GM19240 (cell line): ENCODE results near the gene CDKN1B.

Source experiments
- DNase-seq: peaks from one replicate; pipeline ENCODE4 v3.0.0; 2011; ENCODE audit warnings: low spot score; ENCODE audit not compliant: insufficient read length

The CDKN1B gene

DNA sequence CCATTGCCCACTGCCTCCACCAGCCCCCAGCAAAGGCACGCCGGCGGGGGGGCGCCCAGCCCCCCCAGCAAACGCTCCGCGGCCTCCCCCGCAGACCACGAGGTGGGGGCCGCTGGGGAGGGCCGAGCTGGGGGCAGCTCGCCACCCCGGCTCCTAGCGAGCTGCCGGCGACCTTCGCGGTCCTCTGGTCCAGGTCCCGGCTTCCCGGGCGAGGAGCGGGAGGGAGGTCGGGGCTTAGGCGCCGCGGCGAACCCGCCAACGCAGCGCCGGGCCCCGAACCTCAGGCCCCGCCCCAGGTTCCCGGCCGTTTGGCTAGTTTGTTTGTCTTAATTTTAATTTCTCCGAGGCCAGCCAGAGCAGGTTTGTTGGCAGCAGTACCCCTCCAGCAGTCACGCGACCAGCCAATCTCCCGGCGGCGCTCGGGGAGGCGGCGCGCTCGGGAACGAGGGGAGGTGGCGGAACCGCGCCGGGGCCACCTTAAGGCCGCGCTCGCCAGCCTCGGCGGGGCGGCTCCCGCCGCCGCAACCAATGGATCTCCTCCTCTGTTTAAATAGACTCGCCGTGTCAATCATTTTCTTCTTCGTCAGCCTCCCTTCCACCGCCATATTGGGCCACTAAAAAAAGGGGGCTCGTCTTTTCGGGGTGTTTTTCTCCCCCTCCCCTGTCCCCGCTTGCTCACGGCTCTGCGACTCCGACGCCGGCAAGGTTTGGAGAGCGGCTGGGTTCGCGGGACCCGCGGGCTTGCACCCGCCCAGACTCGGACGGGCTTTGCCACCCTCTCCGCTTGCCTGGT is at the start of gene CDKN1B:
Gene CDKN1B, plus strand, starts transcription at position 576 of the 793 bp plus-strand sequence. CDS start 472 bp downstream, outside the sequence.
- no peak for DNase-seq

DNA sequence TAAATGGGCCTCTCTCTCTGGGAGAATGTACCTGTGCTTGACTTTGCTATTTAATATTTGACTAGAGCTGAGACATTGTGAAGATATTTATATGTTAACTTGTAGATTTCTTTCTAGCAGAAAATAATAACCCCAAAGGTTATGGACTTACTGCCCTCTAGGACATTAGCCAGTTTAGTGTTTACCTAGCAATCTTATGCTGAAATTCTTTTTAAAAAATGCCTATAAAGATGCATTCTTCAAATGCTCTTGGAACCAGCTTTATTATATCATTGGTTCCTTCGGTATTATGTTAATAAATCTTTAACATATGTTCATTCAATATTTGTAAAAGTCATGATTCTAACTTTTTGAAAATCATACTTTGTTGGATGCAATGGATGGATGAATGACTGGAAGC is 49.2 kb upstream of the CDKN1B start:
- no peak for DNase-seq

DNA sequence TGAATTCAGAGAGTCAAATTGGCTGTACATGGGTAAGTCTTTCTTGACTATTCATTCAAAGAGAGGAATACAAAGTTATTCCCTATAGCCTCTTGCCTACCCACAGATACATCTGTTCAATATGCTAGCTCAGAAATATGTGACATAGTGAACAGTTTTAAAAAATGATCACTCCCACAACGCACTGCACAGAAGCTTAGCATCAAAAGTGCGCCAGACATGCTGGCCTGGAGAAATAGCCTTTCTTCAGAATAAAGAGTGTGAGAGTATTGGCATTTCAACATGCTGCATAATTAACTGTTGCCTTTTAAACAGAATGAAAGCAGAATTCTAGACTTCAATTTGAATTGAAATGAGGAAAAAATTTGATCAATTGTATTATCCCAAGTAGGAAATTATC is 48.1 kb upstream of the CDKN1B start:
- no peak for DNase-seq

DNA sequence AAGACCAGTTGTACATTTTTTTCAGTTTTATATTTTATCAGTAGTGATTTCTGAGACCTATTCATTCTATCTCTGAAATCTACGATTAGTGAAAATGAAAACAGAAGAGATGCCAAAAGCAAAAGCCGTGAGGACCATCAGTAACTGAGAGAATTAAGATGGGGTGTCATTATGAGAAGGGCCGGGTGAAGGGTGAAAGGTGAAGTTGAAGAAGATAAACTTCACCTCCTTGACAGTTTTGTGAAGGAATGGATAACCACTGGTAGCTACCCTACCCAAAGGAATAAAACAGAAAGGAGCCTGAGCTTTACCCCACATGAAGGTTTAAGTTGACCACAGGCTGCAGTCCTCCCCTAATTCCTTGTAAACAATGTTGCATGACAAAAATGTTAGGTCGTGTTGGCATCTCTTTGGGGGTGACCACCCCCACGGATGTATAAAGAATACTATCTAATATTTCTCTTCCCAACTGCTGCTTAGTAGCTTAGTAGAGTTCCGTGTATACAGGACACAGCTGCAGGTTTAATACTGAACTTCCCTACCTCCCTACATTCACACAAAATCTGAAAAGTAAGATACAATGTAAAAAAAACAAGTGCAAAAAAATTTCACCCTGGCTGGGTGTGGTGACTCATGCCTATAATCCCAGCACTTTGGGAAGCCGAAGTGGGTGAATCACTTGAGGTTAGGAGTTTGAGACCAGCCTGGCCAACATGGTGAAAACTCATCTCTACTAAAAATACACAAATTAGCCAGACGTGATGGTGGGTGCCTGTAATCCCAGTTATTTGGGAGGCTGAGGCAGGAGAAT is 45.1 kb upstream of the CDKN1B start:
- DNase-seq, result no peak

DNA sequence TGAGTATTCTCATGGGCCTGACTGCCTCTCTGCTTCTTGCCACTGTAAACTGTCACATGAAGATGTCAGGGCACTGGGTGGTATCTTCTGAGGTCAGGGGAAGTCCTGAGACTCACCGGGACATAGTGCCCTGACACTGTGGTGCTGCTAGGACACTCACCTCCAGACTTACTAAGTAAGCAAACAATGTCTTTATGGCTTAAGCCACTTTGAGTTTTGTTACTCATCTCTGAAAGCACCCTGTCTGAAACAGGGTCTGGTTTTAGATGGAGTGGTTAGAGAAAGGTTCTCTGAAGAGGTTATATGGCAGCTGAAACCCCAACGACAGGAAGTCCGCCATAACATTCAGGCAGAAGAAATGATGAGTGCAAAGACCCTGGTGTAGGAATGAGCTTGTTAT is 43.9 kb upstream of the CDKN1B start:
- no peak for DNase-seq

DNA sequence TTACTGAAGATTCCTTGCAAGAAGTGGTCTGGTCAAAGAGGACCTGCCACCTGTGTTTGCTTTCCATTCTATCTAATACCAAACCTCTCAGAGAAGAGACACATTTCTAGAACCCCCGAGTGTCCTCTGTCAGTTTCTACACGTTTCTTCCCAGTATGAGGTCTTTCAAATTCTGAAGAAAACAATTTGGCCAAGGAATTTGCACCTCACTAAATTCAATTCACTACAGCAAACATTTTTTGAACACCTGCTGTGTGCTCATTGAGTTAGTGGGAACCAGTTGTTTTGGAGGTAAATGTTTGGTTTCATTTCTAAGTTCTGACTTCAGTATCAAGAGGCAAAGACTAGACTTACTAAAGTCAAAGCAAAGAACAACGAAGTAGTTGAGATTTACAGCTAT is 40.6 kb upstream of the CDKN1B start:
- DNase-seq, result no peak

DNA sequence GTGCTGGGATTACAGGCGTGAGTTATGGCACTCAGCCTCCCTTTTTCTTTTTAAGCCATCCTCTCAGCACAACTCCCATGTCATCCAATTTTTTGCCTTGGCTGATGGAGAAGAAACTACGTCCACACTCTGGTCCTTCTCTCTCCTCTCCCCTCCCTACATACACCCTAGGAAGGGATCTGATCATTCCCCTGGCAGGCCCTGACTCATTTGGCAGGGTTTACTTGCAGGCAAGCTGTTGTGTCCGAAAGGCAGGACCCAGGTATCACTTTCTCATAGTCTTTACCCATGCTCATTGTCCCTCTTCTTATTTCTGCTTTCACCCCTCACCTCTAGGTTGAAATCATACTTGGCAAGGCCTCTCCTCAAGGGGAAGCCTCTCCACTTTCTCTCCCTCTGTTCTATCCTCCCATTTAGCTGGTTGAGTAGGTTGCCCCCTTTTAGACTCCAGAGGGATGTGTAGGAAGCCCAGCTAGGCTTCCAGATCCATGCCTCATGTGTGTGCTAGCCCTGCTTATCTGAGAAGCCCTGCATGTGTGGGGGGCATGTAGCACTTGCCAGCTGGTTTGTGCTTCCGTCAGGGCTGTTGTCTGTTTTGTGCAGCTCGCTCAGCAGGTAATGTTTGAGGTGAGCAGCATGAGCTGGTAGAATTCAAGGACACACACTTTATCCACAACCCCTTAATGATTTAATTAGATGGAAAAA is 36.0 kb upstream of the CDKN1B start:
- no peak for DNase-seq

DNA sequence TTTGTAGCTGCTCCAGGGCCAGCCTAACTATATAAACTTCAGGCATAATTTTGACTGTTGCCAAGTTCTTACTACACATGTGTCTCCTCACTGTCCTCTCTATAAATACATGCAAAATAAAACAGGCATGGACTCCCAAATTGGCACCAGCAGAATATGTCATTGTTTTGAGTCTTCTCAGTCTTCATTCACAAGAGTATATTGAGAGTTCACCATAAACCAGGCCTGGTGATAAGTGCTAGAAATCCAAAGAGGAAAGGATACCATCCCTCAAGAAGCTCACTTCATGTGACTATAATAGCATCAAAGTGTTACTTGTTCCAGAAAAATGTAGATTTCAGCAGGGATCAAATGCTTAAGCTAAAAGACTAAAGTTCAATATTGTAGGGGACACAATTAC is 34.9 kb upstream of the CDKN1B start:
- DNase-seq, result no peak

DNA sequence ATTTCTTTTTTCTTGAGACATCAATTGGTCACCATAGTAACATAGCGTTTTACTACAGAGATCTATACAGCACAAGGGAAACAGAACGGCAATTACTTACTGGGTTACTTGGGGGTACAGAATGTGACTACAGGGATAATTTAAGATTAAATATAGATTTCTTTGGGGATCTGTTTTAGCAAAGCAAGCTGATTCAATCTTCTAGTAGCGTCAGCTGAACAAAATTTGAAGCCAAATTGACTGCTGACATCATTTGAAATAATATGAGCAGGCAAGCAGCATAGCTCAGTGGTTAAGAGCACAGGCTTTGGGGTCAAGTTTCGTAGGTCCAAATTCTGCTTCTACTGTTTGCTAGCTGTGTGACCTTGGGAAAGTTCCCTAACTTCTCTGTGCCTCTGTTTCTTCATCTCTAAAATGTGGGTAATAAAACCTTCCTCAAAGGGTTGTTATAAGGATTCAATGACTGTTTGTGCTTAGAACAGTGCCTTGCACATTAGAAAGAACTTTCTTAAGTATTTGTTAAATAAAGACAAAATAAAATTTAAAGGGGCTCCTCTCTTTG is 34.0 kb upstream of the CDKN1B start:
- no peak for DNase-seq

DNA sequence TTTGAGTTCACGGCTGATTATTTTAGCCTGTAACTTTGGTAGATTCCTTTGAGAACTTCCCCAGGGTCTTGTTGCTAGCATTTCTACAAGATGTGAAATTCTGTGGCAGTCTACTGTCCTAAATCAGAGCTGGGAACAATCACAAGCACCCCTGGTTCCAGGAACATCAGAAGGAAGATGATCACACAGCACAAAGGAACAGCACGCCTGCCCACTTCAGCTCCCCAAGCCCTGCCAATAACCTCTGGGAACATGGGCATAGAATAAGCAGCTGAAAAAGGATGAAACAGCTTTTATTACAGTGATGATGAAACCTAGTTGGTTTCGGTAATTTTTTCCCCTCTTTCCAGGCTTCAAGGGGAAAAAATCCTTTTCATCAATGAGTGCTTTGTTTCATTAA is 33.4 kb upstream of the CDKN1B start:
- DNase-seq, result no peak

DNA sequence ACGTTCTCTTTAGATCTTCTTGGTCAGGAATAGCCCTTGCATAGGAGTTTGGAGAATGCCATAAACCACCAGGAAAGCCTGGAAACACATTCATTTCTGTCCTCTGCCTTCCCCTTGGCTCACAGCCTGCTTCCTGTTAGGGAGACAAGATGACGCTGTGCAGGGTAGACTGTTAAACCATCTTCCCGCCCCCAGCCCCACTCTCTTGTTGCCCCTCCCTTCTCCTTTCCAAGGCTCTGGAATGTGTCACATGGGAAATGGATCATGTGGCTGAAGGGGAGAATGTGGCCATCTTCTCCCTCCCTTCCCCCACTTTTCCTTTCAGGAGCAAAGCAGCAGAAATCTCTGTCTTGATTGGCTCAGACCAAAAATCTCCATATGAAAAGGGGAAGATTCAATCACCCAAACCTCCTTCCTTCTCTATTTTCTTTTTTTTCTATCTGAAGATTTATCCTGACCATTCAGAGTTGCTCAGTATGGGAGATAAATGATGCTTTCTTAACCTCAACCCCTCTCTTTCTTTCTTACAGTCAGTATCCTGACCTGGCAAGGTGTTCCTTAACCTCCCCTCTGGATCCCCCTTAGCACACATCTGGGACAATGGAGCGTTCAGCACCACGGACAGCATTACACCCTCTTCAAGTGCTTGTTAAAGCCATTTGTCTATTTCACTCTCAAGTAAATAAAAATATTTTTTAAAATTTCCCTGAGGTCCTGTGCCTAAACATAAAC is 32.6 kb upstream of the CDKN1B start:
- no peak for DNase-seq

DNA sequence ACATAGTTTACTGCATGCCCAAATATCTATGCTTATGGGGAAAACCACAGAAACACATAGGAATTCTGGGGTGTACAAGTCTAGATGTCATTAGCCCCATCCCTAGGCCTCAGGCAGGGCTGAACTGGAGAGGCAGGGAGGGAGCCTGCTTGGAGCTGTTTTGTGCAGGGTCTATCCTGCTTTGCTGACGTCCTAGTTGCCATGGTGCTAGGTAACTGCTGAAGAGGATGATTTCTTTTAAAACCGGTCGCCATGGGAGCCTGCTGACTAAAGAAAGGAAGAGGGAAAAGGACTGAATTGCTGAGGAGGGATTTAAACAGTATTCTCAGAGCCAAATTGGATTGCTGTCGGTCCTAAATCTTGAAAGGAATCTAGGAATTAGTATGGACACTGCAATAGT is 31.9 kb upstream of the CDKN1B start:
- DNase-seq, result no peak

DNA sequence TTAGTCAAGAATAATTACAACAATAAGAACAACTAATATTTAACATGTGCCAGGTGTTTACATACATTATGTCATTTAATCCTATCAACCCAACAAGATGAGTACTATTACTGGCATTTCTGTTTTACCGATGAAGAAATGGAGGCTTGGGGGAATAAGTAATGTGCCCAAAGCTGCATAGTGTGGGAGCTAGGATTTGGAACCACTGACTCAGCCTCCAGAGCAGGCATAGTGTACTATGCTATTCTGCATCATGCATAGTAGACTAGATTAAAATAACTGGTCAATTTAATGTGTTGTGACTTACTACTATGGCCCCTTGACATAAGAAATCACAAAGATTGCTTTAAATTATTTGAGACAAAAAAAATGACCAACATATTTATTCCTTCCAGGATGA is 30.7 kb upstream of the CDKN1B start:
- DNase-seq, result no peak

DNA sequence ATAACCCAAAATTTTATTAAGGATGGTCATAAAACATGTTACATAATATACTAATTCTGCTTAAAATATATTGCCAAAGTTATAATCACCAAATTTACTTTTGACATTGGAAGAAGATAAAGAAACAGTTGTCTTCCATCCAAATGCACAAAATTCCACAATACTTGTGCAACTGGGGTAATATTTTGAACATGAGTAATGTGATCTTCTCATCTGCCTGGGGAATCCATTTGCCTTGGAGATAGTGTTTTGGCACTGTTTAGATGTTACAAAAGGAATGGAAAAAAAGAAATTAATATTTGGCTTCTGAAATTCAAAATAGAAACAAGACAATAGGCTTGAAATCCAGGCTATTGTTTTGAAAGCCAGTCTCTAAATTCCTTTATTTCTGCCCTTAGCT is 30.2 kb upstream of the CDKN1B start:
- DNase-seq, result no peak

DNA sequence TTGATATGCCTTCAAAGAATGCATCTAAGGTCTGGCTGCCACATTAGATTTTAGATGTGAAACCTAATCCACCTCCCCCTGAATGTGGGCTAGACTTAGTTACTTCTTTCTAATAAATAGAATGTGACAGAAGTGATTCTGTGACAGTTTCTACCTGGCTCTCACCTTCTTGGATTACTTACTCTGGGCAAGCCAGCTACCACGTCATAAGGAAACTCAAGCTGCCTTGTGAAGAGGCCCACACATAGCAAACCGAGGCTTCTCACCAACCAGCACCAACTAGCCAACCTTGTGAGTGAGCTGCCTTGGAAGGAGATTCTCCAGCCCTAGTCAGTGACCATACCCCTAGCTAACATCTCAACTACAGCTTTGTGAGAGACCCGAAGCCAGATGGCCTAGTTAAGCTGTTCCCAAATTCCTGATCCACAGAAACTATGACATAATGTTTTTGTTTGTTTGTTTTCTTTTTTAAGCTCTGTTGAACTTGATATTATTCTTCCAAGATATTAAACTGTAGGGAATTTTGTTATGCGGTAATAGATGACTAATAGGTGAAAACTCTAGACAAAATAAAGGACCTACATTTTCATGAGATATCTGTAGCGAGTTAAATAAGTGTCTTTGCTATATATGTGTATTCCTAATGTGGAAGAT is 27.4 kb upstream of the CDKN1B start:
- no peak for DNase-seq

DNA sequence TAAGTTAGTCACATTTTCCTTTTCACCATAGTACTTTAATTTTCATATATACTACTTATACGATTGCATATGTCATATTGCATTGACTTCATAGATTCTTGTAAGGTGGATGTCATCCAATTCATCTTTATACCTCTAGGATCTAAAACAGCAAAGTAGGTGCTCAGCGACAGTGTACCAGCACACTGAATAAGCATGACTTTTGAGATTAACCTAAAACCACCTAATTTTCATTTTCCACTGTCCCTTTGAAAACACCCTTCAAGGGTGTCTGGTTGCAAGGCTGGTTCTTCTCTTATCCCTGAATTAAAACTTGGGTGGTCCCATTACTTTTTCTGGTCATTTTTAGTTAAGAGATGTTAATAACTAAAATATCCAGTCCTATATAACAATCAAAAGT is 25.6 kb upstream of the CDKN1B start:
- no peak for DNase-seq

DNA sequence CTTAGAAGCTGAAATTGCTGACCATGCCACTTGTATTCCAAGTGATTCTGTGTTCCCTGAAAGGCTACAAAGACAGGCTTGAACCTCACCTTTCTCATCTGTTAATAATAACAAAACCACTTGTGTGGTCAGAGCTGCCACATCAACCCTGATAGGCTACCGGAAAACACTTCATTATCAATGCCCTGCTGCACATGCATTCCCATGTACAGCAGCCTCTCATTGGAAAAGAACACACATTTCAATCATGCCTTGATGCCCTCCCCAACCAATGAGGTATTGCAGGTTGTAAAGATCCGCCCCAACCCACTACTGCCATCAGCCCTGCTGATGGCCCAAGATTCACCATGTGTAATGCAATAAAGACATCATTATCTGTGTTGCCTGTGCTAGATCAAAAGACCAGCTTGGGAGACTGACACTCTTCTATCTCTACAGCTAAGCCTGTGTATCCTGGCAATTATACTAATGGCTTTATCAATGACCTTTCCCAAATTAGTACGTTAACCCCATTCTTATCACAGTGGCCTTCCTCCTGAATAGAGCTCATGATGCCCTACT is 24.0 kb upstream of the CDKN1B start:
- DNase-seq, result no peak

DNA sequence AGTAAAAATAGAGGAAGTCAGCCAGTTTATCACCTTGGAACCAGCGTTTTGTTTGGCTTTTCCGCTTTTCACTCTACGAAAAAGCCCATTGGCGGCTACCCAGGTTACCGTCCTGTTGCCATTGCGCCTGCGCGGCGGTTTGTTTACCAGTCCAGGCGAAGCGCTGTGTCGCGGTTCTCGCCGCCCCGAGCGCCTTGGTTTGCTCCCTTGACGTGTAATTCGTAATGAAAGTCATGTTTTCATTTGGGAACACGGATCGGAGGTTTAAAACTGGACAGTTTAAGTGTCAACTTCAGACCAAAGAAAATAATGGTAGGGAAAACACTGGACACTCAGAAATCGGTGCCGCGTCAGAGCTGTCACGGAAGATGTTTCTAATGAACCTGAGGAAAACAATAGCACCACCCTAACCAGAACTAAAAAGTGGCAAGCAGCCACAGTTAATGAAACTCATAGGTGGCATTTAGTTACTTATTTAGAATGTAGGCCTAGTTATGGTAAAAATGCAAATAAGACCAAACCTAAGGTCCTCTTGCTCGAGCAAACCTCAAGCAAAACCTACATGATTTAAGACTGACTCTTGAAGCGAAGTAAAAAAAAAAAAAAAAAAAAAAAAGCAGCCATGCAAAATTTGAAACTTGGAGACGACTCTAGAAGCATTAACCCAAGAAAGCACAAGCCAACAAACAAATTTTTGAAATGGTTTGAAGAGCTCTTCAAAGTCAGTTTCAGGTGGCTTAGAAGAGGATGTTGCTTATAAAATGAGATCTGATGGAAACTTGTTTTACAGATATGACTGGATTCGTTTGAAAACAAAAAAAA is 20.4 kb upstream of the CDKN1B start:
- DNase-seq, result no peak

DNA sequence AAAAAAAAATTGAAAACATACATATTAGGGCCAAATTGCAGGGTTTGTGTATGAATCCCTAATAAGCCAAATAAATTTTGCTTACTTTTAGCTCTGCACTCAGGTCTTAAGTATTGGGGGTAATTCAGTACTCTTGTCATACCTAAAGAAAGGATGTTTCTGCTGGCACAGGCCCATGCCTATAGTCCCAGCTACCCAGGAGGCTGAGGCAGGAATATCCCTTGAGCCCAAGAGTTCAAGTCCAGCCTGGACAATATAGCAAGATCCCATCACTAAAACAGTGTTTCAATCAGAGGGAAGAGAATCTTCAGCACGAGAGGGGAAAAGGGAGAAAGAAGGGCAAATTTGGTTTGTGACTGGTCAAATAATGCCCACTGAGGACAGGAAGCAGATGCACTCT is 17.8 kb upstream of the CDKN1B start:
- DNase-seq, result no peak
